Astrocyte (in vitro differentiated cells and primary cell): ENCODE data around the gene GPR153. TPM values are rescaled to one million over a fixed set of nuclear protein-coding genes. Genes with fewer than 3 reads are reported as not detected.

Experiments
- DNase-seq: peaks from one replicate; pipeline ENCODE4 v3.0.0-alpha.2; 2010; ENCODE audit warnings: low read depth
- FAIRE-seq: peaks from 2 replicates; lab custom pipeline; 2011; peaks lifted over from hg19 to GRCh38; lab: Jason Lieb, UNC
- H2AFZ ChIP-seq: 2 replicates; pipeline ENCODE4 v1.6.0; 2012; ENCODE audit warnings: low read depth, low read length, inconsistent platforms
- H3K27ac ChIP-seq: 2 replicates; pipeline ENCODE4 v1.5.1; 2011; ENCODE audit warnings: low read depth, low read length, inconsistent platforms
- H3K27me3 ChIP-seq: 2 replicates; pipeline ENCODE4 v1.6.0; 2011; ENCODE audit warnings: low read length, inconsistent platforms; ENCODE audit not compliant: insufficient read depth
- H3K36me3 ChIP-seq: 2 replicates; pipeline ENCODE4 v1.5.1; 2011; ENCODE audit warnings: low read length, inconsistent platforms; ENCODE audit not compliant: insufficient read depth
- H3K4me1 ChIP-seq: 2 replicates; pipeline ENCODE4 v1.5.1; 2011; ENCODE audit warnings: low read length, inconsistent platforms; ENCODE audit not compliant: insufficient read depth
- H3K4me2 ChIP-seq: 2 replicates; pipeline ENCODE4 v1.6.0; 2012; ENCODE audit warnings: low read length, inconsistent platforms
- H3K4me3 ChIP-seq: 2 replicates; pipeline ENCODE4 v1.5.1; 2011; ENCODE audit warnings: low read depth, mild to moderate bottlenecking, low read length, inconsistent platforms; ENCODE audit not compliant: insufficient read depth
- H3K79me2 ChIP-seq: 2 replicates; pipeline ENCODE4 v1.6.0; 2012; ENCODE audit warnings: mild to moderate bottlenecking, low read length, inconsistent platforms; ENCODE audit not compliant: insufficient read depth
- H3K9ac ChIP-seq: 2 replicates; pipeline ENCODE4 v1.6.0; 2012; ENCODE audit warnings: mild to moderate bottlenecking, low read length, inconsistent platforms
- H3K9me3 ChIP-seq: 2 replicates; pipeline ENCODE4 v1.5.1; 2012; ENCODE audit warnings: low read depth, mild to moderate bottlenecking, low read length, inconsistent platforms; ENCODE audit not compliant: insufficient read depth
- H4K20me1 ChIP-seq: 2 replicates; pipeline ENCODE4 v1.6.0; 2012; ENCODE audit warnings: low read length, inconsistent platforms; ENCODE audit not compliant: insufficient read depth
- H3K27ac Mint-ChIP-seq: one replicate; pipeline ENCODE4 v1.8.0; 2021; ENCODE audit warnings: mild to moderate bottlenecking, mixed read lengths; ENCODE audit not compliant: unreplicated experiment
- H3K27me3 Mint-ChIP-seq: one replicate; pipeline ENCODE4 v1.8.0; 2021; ENCODE audit warnings: low read depth, mixed read lengths; ENCODE audit not compliant: unreplicated experiment
- H3K36me3 Mint-ChIP-seq: one replicate; pipeline ENCODE4 v1.8.0; 2021; ENCODE audit warnings: low read depth, mixed read lengths; ENCODE audit not compliant: unreplicated experiment
- H3K4me1 Mint-ChIP-seq: one replicate; pipeline ENCODE4 v1.8.0; 2021; ENCODE audit warnings: low read depth, mixed read lengths; ENCODE audit not compliant: unreplicated experiment
- H3K4me3 Mint-ChIP-seq: one replicate; pipeline ENCODE4 v1.8.0; 2021; ENCODE audit warnings: mild to moderate bottlenecking, moderate library complexity, mixed read lengths; ENCODE audit not compliant: unreplicated experiment
- H3K9me3 Mint-ChIP-seq: one replicate; pipeline ENCODE4 v1.8.0; 2021; ENCODE audit warnings: mild to moderate bottlenecking, mixed read lengths; ENCODE audit not compliant: unreplicated experiment
- EZH2 ChIP-seq: IDR thresholded peaks from 2 replicates; pipeline ENCODE4 v1.6.1; 2012; ENCODE audit warnings: mild to moderate bottlenecking, low read length, inconsistent platforms; ENCODE audit not compliant: insufficient read depth
- total RNA-seq: library from RNA; stranded (reverse); gene quantifications from 2 replicates; pipeline ENCODE4 v1.2.1, GENCODE V29; 2021
- TF ChIP-seq, protein P1 (sequence below): IDR thresholded peaks from 2 replicates; pipeline ENCODE4 v1.5.1; 2011; ENCODE audit warnings: low read depth, mild to moderate bottlenecking, inconsistent platforms, low read length, moderate library complexity; ENCODE audit not compliant: insufficient read depth

The GPR153 gene
- total RNA-seq, 1 donor from 2014 or later: 3.0 TPM

- DNase-seq: no peak
- H3K36me3 Mint-ChIP-seq: peaks cover 26% of the 10 kb centered on the region
- H3K4me1 ChIP-seq: peaks cover 24% of the 10 kb centered on the region
- H3K9me3 ChIP-seq: no peaks in the 10 kb centered on the region
- no peak for TF ChIP-seq EZH2
- TF ChIP-seq, protein P1, sequence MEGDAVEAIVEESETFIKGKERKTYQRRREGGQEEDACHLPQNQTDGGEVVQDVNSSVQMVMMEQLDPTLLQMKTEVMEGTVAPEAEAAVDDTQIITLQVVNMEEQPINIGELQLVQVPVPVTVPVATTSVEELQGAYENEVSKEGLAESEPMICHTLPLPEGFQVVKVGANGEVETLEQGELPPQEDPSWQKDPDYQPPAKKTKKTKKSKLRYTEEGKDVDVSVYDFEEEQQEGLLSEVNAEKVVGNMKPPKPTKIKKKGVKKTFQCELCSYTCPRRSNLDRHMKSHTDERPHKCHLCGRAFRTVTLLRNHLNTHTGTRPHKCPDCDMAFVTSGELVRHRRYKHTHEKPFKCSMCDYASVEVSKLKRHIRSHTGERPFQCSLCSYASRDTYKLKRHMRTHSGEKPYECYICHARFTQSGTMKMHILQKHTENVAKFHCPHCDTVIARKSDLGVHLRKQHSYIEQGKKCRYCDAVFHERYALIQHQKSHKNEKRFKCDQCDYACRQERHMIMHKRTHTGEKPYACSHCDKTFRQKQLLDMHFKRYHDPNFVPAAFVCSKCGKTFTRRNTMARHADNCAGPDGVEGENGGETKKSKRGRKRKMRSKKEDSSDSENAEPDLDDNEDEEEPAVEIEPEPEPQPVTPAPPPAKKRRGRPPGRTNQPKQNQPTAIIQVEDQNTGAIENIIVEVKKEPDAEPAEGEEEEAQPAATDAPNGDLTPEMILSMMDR: no peak
- no peaks in the 10 kb centered on the region for H3K27me3 ChIP-seq
- no peak for FAIRE-seq
- peaks cover 10% of the 10 kb centered on the region for H4K20me1 ChIP-seq
- no peak overlapping the region for H3K9ac ChIP-seq
- no peak overlapping the region for H3K27ac Mint-ChIP-seq
- H3K4me3 ChIP-seq: no peak overlapping the region
- no peak overlapping the region for H3K4me2 ChIP-seq
- H3K27ac ChIP-seq: no peak overlapping the region
- H3K4me3 Mint-ChIP-seq: peak overlapping the region; percentile 37
- no peaks in the 10 kb centered on the region for H3K9me3 Mint-ChIP-seq
- H3K27me3 Mint-ChIP-seq: no peaks in the 10 kb centered on the region
- H3K4me1 Mint-ChIP-seq: peaks cover 3% of the 10 kb centered on the region
- H3K79me2 ChIP-seq: no peaks in the 10 kb centered on the region
- no peaks in the 10 kb centered on the region for H3K36me3 ChIP-seq
- no peak overlapping the region for H2AFZ ChIP-seq
These were observed 38.1 kb upstream of the GPR153 start for GRCh38 chr1:6298940-6299465.

DNA sequence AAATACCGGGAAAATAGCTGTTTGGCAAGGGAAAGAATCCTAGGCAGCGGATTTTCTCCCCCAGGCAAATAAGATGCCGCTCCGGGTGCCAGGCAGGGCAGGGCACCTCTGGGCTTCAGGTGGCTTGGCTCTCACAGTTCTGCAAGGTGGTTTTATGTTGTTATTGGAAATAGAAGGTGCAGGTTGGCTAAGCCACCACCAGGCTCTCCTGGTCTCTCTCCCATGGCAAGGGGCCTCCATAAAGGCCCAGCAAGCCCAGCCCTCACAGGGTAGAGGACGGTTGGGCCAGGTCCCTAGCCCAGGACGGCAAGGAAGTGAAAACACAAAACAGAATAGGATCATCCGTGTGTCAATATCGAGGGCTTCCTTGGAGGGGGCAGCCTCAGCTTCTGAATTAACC lies 37.6 kb upstream of the GPR153 start:
- Histone ChIP-seq H3K9ac (no peak overlapping the region), H3K27ac (no peak overlapping the region)

DNA sequence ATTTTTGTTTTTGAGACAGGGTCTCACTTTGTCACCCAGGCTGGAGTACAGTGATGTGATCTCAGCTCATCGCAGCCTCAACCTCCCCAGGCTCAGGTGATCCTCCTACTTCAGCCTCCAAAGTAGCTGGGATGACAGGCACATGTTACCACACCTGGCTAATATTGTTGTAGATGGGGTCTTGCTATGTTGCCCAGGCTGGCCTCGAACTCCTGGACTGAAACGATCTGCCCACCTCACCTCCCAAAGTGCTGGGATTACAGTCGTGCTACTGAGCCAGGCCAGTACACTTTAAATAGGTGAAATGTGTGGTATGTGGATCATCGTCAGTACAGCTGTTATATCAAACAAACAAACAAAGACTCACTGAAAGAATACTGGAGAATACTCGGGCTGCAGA lies 35.0 kb upstream of the GPR153 start:
- Histone ChIP-seq H3K9ac (no peak overlapping the region), H3K79me2 (no peaks in the 10 kb centered on the region), H3K27me3 (no peaks in the 10 kb centered on the region), H3K4me2 (no peak overlapping the region), H4K20me1 (peaks cover 10% of the 10 kb centered on the region), H3K4me3 (no peak overlapping the region), H3K36me3 (peaks cover 2% of the 10 kb centered on the region), H3K9me3 (no peaks in the 10 kb centered on the region), H3K4me1 (peaks cover 10% of the 10 kb centered on the region), H2AFZ (no peak overlapping the region), H3K27ac (no peak overlapping the region)
- DNase-seq (no peak), FAIRE-seq (no peak)
- H3K27me3 Mint-ChIP-seq: no peaks in the 10 kb centered on the region
- H3K27ac Mint-ChIP-seq: no peak overlapping the region
- no peaks in the 10 kb centered on the region for H3K9me3 Mint-ChIP-seq
- TF ChIP-seq EZH2: no peak
- TF ChIP-seq, protein P1: no peak
- H3K4me3 Mint-ChIP-seq: no peak overlapping the region
- H3K4me1 Mint-ChIP-seq: peaks cover 3% of the 10 kb centered on the region
- peaks cover 20% of the 10 kb centered on the region for H3K36me3 Mint-ChIP-seq

More for the DNA sequence above, 37.6 kb upstream of the GPR153 start:
- DNase-seq (no peak), FAIRE-seq (no peak)
- Histone ChIP-seq H3K4me3 (no peak overlapping the region), H3K9me3 (no peaks in the 10 kb centered on the region), H3K79me2 (no peaks in the 10 kb centered on the region), H2AFZ (no peak overlapping the region), H4K20me1 (peaks cover 10% of the 10 kb centered on the region), H3K4me2 (no peak overlapping the region), H3K4me1 (peaks cover 24% of the 10 kb centered on the region), H3K27me3 (no peaks in the 10 kb centered on the region), H3K36me3 (peaks cover under 1% of the 10 kb centered on the region)
- Mint-ChIP-seq H3K4me1 (peaks cover 3% of the 10 kb centered on the region), H3K9me3 (no peaks in the 10 kb centered on the region), H3K27ac (no peak overlapping the region), H3K36me3 (peaks cover 27% of the 10 kb centered on the region), H3K4me3 (no peak overlapping the region), H3K27me3 (no peaks in the 10 kb centered on the region)
- TF ChIP-seq EZH2: no peak
- TF ChIP-seq, protein P1: no peak
